Osteocyte (in vitro differentiated cells): ENCODE measurements around the gene GAA. TPM values are rescaled to one million over a fixed set of nuclear protein-coding genes. Genes with fewer than 3 reads are reported as not detected.

ENCODE experiments used
- DNase-seq: peaks from one replicate; pipeline ENCODE4 v3.0.0; 2021; ENCODE audit warnings: mixed read lengths; ENCODE audit not compliant: unreplicated experiment; ENCODE audit errors: extremely low spot score
- H3K27ac Mint-ChIP-seq: one replicate; pipeline ENCODE4 v1.8.0; 2021; ENCODE audit warnings: mild to moderate bottlenecking, mixed read lengths; ENCODE audit not compliant: unreplicated experiment
- H3K27me3 Mint-ChIP-seq: one replicate; pipeline ENCODE4 v1.8.0; 2021; ENCODE audit warnings: mixed read lengths; ENCODE audit not compliant: unreplicated experiment
- H3K36me3 Mint-ChIP-seq: one replicate; pipeline ENCODE4 v1.8.0; 2021; ENCODE audit warnings: mixed read lengths; ENCODE audit not compliant: unreplicated experiment
- H3K4me1 Mint-ChIP-seq: one replicate; pipeline ENCODE4 v1.8.0; 2021; ENCODE audit warnings: mixed read lengths; ENCODE audit not compliant: unreplicated experiment
- H3K4me3 Mint-ChIP-seq: one replicate; pipeline ENCODE4 v1.8.0; 2021; ENCODE audit warnings: mild to moderate bottlenecking, moderate library complexity, mixed read lengths; ENCODE audit not compliant: unreplicated experiment
- H3K9me3 Mint-ChIP-seq: one replicate; pipeline ENCODE4 v1.8.0; 2021; ENCODE audit warnings: mixed read lengths; ENCODE audit not compliant: unreplicated experiment
- CTCF ChIP-seq: fragments of 200-600 bp; sonication (generic); IDR thresholded peaks from 2 replicates; pipeline ENCODE4 v1.5.0; 2021; ENCODE audit warnings: antibody characterized with exemption, mild to moderate bottlenecking, moderate library complexity
- total RNA-seq: library from RNA; stranded (reverse); gene quantifications from 2 replicates; pipeline ENCODE4 v1.2.1, GENCODE V29; 2021

Gene GAA
- total RNA-seq, 1 donor from 2014 or later, result 64.7 TPM

GRCh38 chr17:80102664-80103448 lies 1.5 kb downstream of the GAA start:
- no peak for TF ChIP-seq CTCF
- H3K4me3 Mint-ChIP-seq, result peak overlapping the region; percentile 87
- H3K27ac Mint-ChIP-seq, result no peak overlapping the region
- no peaks in the 10 kb centered on the region for H3K27me3 Mint-ChIP-seq
- H3K4me1 Mint-ChIP-seq, result peaks cover 21% of the 10 kb centered on the region
- no peaks in the 10 kb centered on the region for H3K36me3 Mint-ChIP-seq
- no peak for DNase-seq
- no peaks in the 10 kb centered on the region for H3K9me3 Mint-ChIP-seq

DNA sequence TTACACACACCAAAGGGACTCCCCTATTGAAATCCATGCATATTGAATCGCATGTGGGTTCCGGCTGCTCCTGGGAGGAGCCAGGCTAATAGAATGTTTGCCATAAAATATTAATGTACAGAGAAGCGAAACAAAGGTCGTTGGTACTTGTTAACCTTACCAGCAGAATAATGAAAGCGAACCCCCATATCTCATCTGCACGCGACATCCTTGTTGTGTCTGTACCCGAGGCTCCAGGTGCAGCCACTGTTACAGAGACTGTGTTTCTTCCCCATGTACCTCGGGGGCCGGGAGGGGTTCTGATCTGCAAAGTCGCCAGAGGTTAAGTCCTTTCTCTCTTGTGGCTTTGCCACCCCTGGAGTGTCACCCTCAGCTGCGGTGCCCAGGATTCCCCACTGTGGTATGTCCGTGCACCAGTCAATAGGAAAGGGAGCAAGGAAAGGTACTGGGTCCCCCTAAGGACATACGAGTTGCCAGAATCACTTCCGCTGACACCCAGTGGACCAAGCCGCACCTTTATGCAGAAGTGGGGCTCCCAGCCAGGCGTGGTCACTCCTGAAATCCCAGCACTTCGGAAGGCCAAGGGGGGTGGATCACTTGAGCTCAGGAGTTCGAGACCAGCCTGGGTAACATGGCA lies 2.2 kb downstream of the GAA start:
- Mint-ChIP-seq H3K4me1 (peaks cover 21% of the 10 kb centered on the region), H3K4me3 (peak overlapping the region; percentile 51), H3K36me3 (no peaks in the 10 kb centered on the region), H3K9me3 (no peaks in the 10 kb centered on the region), H3K27me3 (no peaks in the 10 kb centered on the region), H3K27ac (no peak overlapping the region)
- TF ChIP-seq CTCF, result no peak
- DNase-seq, result no peak

DNA sequence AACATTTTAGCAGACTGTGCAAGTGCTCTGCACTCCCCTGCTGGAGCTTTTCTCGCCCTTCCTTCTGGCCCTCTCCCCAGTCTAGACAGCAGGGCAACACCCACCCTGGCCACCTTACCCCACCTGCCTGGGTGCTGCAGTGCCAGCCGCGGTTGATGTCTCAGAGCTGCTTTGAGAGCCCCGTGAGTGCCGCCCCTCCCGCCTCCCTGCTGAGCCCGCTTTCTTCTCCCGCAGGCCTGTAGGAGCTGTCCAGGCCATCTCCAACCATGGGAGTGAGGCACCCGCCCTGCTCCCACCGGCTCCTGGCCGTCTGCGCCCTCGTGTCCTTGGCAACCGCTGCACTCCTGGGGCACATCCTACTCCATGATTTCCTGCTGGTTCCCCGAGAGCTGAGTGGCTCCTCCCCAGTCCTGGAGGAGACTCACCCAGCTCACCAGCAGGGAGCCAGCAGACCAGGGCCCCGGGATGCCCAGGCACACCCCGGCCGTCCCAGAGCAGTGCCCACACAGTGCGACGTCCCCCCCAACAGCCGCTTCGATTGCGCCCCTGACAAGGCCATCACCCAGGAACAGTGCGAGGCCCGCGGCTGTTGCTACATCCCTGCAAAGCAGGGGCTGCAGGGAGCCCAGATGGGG lies 3.1 kb downstream of the GAA start:
- H3K27me3 Mint-ChIP-seq, result no peaks in the 10 kb centered on the region
- no peak overlapping the region for H3K4me3 Mint-ChIP-seq

DNA sequence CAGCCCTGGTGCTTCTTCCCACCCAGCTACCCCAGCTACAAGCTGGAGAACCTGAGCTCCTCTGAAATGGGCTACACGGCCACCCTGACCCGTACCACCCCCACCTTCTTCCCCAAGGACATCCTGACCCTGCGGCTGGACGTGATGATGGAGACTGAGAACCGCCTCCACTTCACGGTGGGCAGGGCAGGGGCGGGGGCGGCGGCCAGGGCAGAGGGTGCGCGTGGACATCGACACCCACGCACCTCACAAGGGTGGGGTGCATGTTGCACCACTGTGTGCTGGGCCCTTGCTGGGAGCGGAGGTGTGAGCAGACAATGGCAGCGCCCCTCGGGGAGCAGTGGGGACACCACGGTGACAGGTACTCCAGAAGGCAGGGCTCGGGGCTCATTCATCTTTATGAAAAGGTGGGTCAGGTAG lies 3.6 kb downstream of the GAA start:
- Mint-ChIP-seq H3K36me3 (no peaks in the 10 kb centered on the region), H3K27ac (no peak overlapping the region), H3K9me3 (no peaks in the 10 kb centered on the region), H3K27me3 (no peaks in the 10 kb centered on the region), H3K4me1 (peaks cover 21% of the 10 kb centered on the region), H3K4me3 (no peak overlapping the region)
- no peak for DNase-seq
- TF ChIP-seq CTCF, result no peak

More for the DNA sequence above, 3.1 kb downstream of the GAA start:
- H3K36me3 Mint-ChIP-seq, result no peaks in the 10 kb centered on the region
- no peak for TF ChIP-seq CTCF
- H3K4me1 Mint-ChIP-seq, result peaks cover 21% of the 10 kb centered on the region
- H3K9me3 Mint-ChIP-seq, result no peaks in the 10 kb centered on the region
- DNase-seq, result no peak
- no peak overlapping the region for H3K27ac Mint-ChIP-seq

GRCh38 chr17:80105762-80106161 lies 4.4 kb downstream of the GAA start:
- no peak overlapping the region for H3K4me3 Mint-ChIP-seq

More at GRCh38 chr17:80105762-80106161, 4.4 kb downstream of the GAA start:
- H3K4me1 Mint-ChIP-seq, result peaks cover 18% of the 10 kb centered on the region
- no peaks in the 10 kb centered on the region for H3K27me3 Mint-ChIP-seq
- no peak overlapping the region for H3K27ac Mint-ChIP-seq
- H3K9me3 Mint-ChIP-seq, result no peaks in the 10 kb centered on the region
- no peak for TF ChIP-seq CTCF
- no peaks in the 10 kb centered on the region for H3K36me3 Mint-ChIP-seq
- DNase-seq, result no peak
